NT2/D1 (cell line): Measurements from ENCODE around the gene FOXL3.

Experiments used
- SUZ12 ChIP-seq: IDR thresholded peaks from 2 replicates; pipeline ENCODE4 v1.6.1; 2011; ENCODE audit not compliant: insufficient read length, insufficient read depth; ENCODE audit errors: extremely low read depth
- YY1 ChIP-seq: IDR thresholded peaks from 2 replicates; pipeline ENCODE4 v1.6.1; 2011; ENCODE audit not compliant: insufficient read length, insufficient read depth
- ZNF274 ChIP-seq: IDR thresholded peaks from 2 replicates; pipeline ENCODE4 v1.6.1; 2011; ENCODE audit warnings: mild to moderate bottlenecking, low read depth, low read length

GRCh38 chr7:295155-296154 is 5.5 kb downstream of the FOXL3 start:
- no peak for TF ChIP-seq YY1
- TF ChIP-seq ZNF274: no peak
- TF ChIP-seq SUZ12: no peak
